DMS79 (cell line): Measurements from ENCODE around the gene IL4I1.
A peak's percentile ranks its signal among the peaks of the same experiment; 100 is the strongest.

Source experiments
- DNase-seq: peaks from one replicate; lab custom pipeline; 2025; lab: John Stamatoyannopoulos, UW

Gene IL4I1

GRCh38 chr19:49862391-49863253 is 34.1 kb downstream of the IL4I1 start:
- DNase-seq, result no peak

GRCh38 chr19:49861541-49862378 is 34.9 kb downstream of the IL4I1 start:
- DNase-seq, result no peak

DNA sequence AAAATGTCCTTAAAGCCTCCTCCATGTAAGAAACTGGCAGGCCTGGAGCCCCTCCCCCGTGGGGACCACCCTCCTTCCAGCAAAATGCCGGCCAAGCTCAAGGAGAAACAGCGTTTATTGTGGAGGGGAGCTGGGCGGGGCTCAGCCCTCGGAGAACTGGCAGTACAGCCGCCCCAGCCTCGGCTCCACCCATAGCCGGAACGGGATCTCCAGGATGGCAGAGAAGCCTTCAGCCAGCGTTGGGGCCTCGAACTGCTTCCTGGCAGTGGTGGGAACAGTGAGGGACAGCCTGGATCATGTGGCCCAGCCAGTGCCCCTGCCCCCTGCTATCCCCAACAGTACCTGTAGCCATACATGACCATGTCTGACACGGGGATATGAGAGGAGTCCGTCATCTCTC is 35.6 kb downstream of the IL4I1 start:
- DNase-seq, result no peak

DNA sequence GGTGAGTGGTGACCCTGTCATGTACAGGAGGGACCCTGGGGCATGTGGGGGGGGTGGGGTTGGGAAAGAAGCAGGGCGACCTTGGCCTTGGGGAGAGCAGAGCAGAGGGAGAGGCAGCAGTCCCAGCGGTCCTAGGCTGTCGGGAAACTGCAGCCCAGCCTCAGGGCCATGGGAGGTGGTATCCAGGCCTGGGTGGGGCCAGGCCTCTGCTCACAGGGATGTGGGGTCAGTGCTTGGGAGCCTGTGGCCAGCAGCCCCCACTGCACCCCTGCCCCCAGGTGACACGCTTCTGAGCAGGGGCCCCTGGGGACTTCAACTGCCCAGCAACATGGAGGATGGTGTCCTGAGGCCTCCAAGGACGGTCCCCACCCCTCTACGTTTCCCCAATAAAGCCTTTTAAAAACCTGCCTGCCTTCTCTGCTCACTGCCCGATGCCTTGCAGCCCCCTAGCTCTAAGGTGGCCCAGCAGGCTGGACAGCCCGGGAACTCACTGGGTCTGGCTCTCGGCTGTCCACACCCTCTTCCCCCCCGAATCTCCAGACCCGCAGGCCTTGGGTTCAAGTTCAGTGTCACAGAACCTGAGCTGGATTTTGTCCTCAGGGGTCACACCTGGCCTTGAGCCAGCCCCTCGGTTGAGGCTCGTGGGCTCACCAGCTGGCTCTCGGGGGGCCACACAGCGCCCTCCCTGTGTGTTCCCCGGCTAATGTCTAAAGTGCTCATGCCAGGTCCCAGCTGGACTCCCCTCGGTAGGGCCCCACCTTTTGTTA is 36.2 kb downstream of the IL4I1 start:
- DNase-seq, result no peak

DNA sequence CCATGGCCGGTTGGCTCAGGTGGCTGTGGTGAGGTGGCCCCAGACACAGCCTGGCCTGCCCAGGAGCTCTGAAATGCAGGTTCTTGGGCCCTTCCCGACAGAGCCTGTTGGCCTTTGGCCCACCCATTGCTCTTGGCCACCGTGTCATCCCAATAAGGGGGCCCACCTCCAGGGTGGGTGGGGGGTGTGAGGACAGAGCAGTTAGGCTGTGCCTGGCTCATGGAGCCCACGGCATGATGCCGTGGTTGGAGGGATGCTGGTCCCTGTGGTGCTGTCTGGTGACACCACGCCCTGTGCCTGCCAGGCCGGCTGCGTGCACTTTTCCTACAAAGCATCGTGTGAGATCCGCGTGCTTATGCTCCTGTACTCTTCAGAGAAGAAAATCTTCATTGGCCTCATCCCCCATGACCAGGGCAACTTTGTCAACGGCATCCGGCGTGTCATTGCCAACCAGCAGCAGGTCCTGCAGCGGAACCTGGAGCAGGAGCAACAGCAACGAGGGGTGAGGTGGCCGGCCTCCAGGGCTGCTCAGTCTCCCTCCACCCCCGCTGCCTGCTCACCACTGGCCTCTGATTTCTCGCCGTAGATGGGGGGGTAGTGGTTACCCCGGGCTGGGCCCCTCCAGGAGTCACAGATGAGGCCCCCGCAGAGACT is 36.9 kb downstream of the IL4I1 start:
- no peak for DNase-seq

- DNase-seq, result no peak
Observed at GRCh38 chr19:49858088-49858985, 38.4 kb downstream of the IL4I1 start.

GRCh38 chr19:49857838-49858087 is 38.9 kb downstream of the IL4I1 start:
- DNase-seq, result no peak

- DNase-seq, result no peak
Observed at GRCh38 chr19:49857061-49857837, 39.4 kb downstream of the IL4I1 start.

DNA sequence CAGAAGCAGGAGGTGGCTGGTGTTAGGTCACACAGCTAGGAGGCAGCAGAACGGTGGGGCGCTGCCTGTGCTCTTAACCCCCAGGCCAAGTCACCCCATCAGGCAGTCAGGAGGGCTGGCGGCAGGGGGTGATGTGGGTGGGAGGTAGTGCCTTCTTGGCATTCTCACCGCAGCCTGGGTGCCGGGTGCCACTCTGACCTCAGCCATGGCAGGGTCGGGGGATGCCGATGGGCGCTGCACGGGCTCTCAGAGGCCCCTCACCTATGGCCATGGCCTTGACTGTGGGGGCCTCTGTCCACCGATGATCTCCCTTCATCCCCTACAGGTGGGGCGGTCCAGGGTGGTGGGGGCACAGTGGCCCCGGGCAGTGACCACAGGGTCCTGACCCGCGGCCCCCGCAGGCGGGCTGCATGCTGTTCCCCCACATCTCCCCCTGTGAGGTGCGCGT is 40.1 kb downstream of the IL4I1 start:
- no peak for DNase-seq

DNA sequence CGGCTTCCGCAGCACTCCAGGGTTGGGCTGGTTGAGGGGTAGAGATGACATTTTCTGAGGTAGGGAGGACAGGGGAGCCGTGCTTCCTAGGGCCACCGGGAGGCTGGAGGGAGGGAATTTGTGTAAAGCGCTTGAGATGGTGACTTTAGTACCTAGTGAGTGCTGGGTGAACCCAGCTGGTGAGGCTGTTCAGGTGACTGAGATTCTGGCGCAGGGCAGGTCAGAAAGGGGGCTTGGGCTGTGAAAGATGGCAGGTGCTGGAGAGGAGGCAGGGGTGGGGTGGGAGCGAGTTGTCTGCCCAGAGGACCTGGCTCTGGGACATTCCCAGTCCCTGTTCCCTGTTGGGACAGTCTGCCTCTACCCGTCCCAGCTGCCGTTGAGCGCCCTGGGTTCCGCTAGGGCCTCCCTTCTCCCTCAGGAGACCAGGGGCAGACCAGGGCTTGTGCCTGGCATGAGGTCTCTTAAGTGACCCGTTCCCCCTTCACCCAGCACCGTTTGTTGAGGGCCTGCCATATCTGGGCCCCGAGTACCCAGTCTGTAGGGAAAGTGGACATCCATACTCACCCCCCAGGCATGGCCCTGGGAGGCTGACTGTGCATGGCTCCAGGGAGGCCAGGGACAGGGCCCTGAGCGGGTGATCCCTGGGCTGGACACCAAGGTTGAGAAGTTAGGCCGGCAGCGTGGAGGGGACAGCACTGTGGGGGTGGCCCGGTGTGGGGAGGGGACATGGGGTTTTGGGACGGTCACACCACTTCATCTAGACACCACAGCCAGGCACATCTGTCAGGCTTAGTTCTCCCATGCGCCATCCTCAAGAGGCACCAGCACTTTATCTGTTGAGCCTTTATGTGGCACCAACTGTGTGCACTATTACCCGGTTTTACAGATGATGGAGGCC is 40.8 kb downstream of the IL4I1 start:
- no peak for DNase-seq

- DNase-seq, result no peak
Observed at GRCh38 chr19:49855277-49855675, 41.4 kb downstream of the IL4I1 start.

DNA sequence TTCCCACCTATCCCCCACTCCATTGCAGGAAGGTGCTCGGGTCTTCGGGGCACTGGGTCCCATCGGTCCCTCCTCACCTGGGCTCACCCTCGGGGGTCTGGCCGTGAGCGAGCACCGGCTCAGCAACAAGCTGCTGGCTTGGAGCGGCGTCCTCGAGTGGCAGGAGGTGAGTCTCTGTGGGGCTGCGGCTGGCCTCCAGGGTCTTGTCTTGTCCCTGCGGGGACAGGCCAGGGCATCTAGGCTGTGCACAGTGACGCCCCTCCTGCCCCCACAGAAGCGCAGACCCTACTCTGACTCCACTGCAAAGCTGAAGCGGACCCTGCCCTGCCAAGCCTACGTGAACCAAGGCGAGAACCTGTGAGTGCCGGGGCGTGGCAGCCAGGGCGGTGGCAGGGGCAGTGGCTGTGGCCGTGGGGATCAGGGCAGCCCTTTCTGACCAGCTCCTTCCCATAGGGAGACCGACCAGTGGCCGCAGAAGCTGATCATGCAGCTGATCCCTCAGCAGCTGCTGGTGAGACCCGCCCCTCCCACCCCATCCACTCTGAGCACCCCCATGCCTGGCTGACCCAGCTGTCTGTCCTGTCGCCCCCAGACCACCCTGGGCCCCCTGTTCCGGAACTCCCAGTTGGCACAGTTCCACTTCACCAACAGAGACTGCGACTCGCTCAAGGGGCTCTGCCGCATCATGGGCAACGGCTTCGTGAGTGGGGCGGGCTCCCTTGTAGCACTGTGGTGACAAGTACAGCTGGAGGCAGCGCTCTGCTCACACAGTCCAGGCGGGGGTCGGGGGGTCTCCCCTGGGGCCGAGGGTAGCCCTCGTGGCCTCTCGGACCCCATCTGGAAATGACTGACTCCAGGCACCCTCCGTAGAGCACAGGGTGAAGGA is 42.1 kb downstream of the IL4I1 start:
- no peak for DNase-seq

DNA sequence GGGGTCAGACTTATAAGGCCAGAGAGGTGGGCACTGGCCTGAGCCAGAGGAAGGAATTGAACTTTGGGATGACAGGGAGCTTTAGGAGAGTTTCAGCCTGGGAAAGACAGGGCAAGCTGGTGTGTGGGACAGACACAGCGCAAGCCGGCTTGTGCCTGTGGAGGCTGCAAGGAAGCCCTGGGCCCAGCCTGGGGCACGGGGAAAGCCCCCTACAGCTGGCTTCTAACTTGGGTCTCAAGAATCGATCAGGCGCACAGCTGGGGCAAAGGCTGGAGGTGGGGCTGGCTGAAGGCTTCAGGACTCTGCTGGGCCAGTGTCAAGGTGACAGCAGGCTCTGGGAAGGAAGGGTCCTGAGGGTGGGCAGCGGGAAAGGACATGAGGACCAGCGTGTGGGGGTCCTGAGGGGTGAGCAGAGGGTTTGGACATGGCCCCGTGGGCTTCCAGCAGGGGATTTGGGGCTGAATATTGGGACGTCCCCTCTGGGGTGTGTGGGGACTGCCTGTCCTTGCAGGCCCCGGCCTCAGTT is 42.8 kb downstream of the IL4I1 start:
- no peak for DNase-seq

DNA sequence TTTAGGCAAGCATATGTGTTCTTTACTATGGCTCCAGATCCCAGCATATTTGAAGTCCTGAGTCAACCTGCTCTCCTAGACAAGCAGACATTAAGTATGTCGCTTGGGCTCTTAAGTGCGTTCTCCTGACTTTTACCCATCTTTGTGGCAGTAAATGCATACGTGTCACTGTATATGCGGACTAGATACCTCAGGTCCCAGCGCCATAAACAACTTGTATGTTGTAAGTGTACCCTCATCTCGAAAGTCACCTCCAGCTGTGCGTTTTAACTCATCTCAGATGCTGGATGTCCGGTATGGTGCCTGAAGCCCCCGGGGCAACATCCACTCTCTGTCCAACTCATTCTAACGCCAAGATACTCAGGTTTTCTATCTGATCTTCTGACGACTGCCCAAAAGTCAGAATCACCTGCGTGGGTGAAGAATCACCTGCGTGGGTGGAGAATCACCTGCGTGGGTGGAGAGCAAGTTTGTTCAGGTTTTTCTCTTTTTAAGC is 44.0 kb downstream of the IL4I1 start:
- DNase-seq, result no peak

DNA sequence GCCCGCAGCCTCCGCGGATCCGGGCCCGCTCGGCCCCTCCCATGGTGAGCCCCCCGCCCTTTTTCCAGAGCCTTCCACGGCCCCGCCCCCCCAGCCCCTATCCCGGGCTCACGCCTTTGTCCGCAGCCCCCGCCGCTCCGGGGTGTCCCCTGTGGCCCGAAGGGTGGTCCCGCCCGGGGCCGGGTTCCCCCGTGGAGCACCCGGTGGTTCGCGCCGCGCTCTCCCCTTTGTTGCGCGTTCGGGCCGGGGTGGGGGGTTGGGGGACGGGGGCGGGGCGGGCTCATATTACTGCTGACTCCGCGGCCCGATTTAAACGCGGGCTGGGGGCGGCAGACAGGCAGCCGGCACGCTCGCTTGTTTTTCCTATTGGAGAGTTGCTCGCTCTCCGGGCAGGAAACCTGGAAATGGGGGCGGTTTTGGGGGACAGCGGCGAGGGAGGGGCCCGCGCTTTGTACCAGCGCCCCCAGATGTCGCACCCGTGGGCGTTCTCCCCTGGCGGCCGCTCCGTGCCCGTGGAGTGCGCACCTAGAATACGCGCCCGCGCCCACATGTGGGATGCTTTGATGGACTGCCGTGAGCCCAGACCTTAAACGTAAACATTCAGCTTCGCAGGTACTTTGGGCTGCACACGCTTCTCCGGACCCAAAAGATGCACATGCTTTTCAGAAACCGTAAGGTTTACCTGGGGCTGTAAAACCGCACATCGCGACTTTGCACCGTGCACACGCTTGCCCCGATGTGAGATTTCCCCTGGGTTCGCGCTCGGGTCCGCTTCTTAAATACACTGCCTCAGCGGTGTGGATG is 45.0 kb downstream of the IL4I1 start:
- no peak for DNase-seq

- peak; percentile 89 for DNase-seq
Observed at GRCh38 chr19:49850487-49851342, 46.0 kb downstream of the IL4I1 start, which contains the start of gene PTOV1. PTOV1 (plus strand) TSS chr19:49851159.
